Vagina (tissue), 2 donors: ENCODE measurements around the gene C2CD5.

Experiments
- CTCF ChIP-seq, 3 experiments: fragments of 450-650 bp in 2 of 3; fragments of 200-600 bp in 1 of 3; sonication (generic) in 1 of 3; IDR thresholded peaks; one replicate each; pipeline ENCODE4 v1.5.1; 2017 to 2019; ENCODE audit warnings: antibody characterized with exemption in 3 of 3, mild to moderate bottlenecking in 2 of 3, moderate library complexity in 2 of 3
- POLR2A ChIP-seq, 2 donors: fragments of 450-650 bp; IDR thresholded peaks; one replicate each; pipeline ENCODE4 v1.6.1; 2017; ENCODE audit warnings: antibody characterized with exemption in 2 of 2, mild to moderate bottlenecking in 2 of 2, moderate library complexity in 2 of 2
- POLR2AphosphoS5 ChIP-seq, 2 donors: sonication (generic); formaldehyde crosslinking; IDR thresholded peaks; one replicate each; pipeline ENCODE4 v1.9.0; 2017; ENCODE audit warnings: antibody characterized with exemption in 2 of 2, mild to moderate bottlenecking in 2 of 2, low read depth in 1 of 2; ENCODE audit not compliant: insufficient read depth in 1 of 2

DNA sequence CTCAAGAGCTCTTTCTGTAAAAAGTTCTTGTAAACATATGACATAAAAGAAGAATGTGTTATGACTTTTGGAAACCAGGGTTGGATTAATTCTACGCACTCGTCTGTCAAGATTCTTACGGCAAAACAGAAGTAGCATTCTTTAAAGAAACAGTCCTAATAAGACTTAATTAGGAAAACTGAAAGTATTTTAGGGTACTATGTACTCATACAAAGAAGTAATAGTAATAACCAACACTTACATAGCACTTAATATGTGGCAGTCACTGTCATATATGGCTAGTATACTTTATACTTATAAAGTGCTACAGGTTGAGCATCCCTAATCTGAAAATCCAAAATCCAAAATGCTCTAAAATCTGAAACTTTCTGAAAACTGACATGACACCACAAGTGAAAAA is 136.9 kb downstream of the C2CD5 start:
- TF ChIP-seq CTCF (IDR thresholded peaks at IDR 0.05) (no peak), POLR2A (IDR thresholded peaks at IDR 0.05) (no peak), POLR2AphosphoS5 (IDR thresholded peaks at IDR 0.05; ENCODE audit: insufficient read depth in 1 of 2, low read depth in 1 of 2) (no peak)
